PFSK-1 (cell line): ENCODE results near the gene APOL3.

ENCODE experiments used
- FOXP2 ChIP-seq: optimal IDR thresholded peaks from 2 replicates; pipeline ENCODE3; 2011; ENCODE audit warnings: borderline replicate concordance, control low read depth, inconsistent platforms; ENCODE audit not compliant: insufficient read depth; ENCODE audit errors: extremely low read length, extremely low read depth
- POLR2AphosphoS5 ChIP-seq: IDR thresholded peaks from 2 replicates; pipeline ENCODE4 v1.6.1; 2012; ENCODE audit warnings: low read depth, mild to moderate bottlenecking, control low read depth, low read length, moderate library complexity
- SIN3A ChIP-seq: IDR thresholded peaks from 2 replicates; pipeline ENCODE4 v1.6.1; 2012; ENCODE audit warnings: mild to moderate bottlenecking, low read length, moderate library complexity, borderline replicate concordance; ENCODE audit not compliant: insufficient read depth
- TAF1 ChIP-seq: IDR thresholded peaks from 2 replicates; pipeline ENCODE4 v1.6.1; 2012; ENCODE audit warnings: low read length, control low read depth, borderline replicate concordance; ENCODE audit not compliant: insufficient read depth
- TF ChIP-seq, protein P1 (sequence below), 2 experiments: IDR thresholded peaks; 2 replicates each; pipeline versions ENCODE4 v1.6.1 to v1.8.0; 2011 to 2012; ENCODE audit warnings: low read depth in 2 of 2, low read length in 2 of 2, control low read depth in 1 of 2, inconsistent platforms in 1 of 2, mild to moderate bottlenecking in 1 of 2, moderate library complexity in 1 of 2; ENCODE audit not compliant: insufficient read depth in 1 of 2

Gene APOL3

DNA sequence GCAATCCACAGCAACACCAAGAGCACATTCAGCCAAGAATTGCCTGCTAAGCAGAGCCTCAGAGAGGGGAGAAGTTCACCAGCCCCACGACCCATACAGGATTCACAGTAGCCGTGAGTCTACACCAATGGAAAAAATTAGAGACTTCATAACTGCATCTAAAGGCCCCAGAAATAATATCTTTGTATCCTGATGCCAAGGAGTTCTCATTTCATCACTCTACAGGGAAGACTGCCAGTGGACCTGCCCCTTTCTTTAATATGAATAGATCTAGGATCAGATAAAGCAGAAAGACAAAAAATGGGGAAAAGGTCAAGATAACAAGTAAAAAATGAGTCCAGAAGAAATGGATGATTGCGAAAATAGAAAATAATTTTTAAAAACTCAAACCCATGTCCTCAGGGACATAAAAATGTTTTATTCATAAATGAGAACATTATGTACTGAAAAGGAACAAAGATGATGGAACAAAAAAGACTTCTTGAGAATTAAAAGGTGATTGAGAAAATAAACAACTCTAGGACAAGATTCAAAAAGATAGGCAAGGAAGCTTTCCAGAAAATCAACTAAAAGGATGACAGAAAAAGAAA is 9.5 kb downstream of the APOL3 start:
- no peak for TF ChIP-seq FOXP2
- TF ChIP-seq, protein P1, sequence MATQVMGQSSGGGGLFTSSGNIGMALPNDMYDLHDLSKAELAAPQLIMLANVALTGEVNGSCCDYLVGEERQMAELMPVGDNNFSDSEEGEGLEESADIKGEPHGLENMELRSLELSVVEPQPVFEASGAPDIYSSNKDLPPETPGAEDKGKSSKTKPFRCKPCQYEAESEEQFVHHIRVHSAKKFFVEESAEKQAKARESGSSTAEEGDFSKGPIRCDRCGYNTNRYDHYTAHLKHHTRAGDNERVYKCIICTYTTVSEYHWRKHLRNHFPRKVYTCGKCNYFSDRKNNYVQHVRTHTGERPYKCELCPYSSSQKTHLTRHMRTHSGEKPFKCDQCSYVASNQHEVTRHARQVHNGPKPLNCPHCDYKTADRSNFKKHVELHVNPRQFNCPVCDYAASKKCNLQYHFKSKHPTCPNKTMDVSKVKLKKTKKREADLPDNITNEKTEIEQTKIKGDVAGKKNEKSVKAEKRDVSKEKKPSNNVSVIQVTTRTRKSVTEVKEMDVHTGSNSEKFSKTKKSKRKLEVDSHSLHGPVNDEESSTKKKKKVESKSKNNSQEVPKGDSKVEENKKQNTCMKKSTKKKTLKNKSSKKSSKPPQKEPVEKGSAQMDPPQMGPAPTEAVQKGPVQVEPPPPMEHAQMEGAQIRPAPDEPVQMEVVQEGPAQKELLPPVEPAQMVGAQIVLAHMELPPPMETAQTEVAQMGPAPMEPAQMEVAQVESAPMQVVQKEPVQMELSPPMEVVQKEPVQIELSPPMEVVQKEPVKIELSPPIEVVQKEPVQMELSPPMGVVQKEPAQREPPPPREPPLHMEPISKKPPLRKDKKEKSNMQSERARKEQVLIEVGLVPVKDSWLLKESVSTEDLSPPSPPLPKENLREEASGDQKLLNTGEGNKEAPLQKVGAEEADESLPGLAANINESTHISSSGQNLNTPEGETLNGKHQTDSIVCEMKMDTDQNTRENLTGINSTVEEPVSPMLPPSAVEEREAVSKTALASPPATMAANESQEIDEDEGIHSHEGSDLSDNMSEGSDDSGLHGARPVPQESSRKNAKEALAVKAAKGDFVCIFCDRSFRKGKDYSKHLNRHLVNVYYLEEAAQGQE (IDR thresholded peaks at IDR 0.05; ENCODE audit: insufficient read depth in 1 of 2, low read depth in 2 of 2, low read length in 2 of 2): no peak
- TF ChIP-seq TAF1: no peak
- TF ChIP-seq POLR2AphosphoS5: no peak
- no peak for TF ChIP-seq SIN3A

DNA sequence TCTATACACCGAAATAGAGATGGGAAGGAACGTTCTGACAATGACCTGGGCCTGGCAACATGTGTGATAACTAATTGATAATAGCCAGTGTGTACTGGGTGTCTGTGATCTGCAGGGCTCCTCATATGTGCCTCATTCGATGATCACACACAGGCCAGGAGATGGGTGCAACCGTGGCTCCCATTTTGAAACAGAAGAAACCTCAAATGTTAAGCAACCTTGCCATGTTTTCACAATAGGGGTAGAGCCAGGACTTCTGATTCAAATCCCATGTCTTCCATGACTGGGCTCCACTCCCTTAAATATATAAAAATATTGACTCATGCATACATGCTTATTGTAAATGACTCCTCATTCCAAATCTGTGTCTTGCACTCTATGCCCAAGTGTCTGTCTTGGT is 11.1 kb downstream of the APOL3 start:
- TF ChIP-seq SIN3A (no peak), TAF1 (no peak), POLR2AphosphoS5 (no peak), FOXP2 (no peak)
- TF ChIP-seq, protein P1 (IDR thresholded peaks at IDR 0.05; ENCODE audit: insufficient read depth in 1 of 2, low read depth in 2 of 2, low read length in 2 of 2): no peak

DNA sequence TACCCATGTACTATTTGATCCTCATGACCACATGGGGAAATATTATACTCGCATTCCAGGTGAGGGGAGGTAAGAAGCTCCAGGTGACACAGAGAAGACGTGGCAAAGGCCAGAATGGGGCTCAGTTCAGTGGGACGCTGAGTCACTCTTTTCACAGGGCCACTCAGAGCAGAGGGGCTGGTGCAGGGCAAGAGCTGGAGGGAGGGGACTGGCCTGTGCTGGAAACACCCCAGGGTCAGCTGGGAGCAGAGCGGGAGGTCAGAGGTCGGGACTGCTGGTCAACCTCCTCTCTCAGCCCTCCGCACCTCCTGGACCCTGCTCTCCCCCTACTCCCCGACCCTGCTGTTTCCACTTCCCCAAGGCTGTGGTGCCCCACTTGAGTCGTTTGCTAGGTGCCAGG is 12.1 kb downstream of the APOL3 start:
- TF ChIP-seq SIN3A (no peak), POLR2AphosphoS5 (no peak), FOXP2 (no peak), TAF1 (no peak)
- TF ChIP-seq, protein P1 (IDR thresholded peaks at IDR 0.05; ENCODE audit: insufficient read depth in 1 of 2, low read depth in 2 of 2, low read length in 2 of 2): no peak

DNA sequence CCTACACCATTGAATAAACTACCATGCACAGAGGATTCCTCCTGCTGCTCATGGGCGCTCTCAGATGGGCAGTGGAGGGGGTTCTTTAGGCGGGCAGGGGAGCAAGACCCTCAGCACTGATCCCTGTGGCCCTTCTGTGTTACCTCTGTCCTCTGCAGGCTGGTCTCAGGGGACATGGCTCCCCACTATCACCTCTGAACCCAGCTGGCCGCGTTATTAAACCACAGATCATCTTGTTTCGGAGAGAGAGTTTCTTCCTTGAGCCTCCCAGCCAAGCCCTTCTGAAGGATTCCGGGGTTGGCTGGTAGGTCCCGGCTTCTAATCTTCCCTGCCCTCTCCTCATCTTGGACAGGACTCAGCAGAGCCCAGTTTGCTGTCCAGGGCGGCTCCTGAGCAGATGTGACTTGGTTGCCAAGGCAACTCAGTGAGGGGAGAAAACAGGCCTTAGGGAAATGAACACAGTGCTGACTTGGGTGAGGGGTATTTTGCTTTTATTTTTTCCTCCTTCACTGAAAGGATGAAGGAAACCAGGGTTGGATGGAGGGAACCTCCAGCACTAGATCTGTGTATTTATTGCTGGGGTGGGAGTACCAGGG is 13.3 kb downstream of the APOL3 start:
- TF ChIP-seq POLR2AphosphoS5: no peak
- TF ChIP-seq FOXP2: no peak
- TF ChIP-seq TAF1: no peak
- TF ChIP-seq SIN3A: no peak
- TF ChIP-seq, protein P1 (IDR thresholded peaks at IDR 0.05; ENCODE audit: insufficient read depth in 1 of 2, low read depth in 2 of 2, low read length in 2 of 2): no peak
